GM12892 (cell line): ENCODE measurements around the gene PSME2.
A peak's percentile ranks its signal among the peaks of the same experiment; 100 is the strongest.

ENCODE experiments used
- DNase-seq: peaks from one replicate; pipeline ENCODE4 v3.0.0; 2011; ENCODE audit not compliant: insufficient read length
- FAIRE-seq: peaks from 2 replicates; lab custom pipeline; 2011; peaks lifted over from hg19 to GRCh38; lab: Jason Lieb, UNC
- POLR2A ChIP-seq: IDR thresholded peaks from 2 replicates; pipeline ENCODE4 v1.6.1; 2011; ENCODE audit warnings: low read depth, low read length, control low read depth
- POLR2AphosphoS5 ChIP-seq: IDR thresholded peaks from 2 replicates; pipeline ENCODE4 v1.6.1; 2011; ENCODE audit warnings: low read depth, low read length, control low read depth
- TAF1 ChIP-seq: IDR thresholded peaks from 2 replicates; pipeline ENCODE4 v1.6.1; 2011; ENCODE audit warnings: low read depth, mild to moderate bottlenecking, control low read depth, low read length, borderline replicate concordance

Gene PSME2

DNA sequence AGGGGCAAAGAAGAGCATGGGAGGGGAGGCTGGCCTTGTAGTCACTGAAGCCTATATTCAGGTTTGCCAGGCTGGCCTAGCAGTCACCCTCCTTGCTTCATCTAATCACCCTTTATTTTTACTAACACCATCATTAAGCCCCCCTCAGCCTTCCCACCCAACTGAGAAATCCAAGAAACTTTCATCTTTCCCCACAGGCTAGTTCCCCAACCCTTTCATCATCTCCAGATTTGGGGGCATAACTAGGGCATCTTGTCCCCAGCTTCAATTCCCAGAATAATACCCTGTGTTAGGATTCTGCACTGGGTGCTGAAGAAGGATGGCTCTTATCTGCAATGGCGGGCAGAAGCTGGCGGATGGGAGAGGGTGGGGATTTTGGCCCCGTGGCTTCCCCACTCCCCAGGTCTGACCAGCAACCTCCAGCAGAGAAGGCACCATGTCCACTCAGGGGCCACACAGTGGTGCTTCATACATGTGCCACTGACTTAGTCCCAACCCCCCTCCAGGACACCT is 45.4 kb downstream of the PSME2 start:
- TF ChIP-seq POLR2A (no peak), POLR2AphosphoS5 (no peak), TAF1 (no peak)
- DNase-seq (no peak), FAIRE-seq (no peak)

DNA sequence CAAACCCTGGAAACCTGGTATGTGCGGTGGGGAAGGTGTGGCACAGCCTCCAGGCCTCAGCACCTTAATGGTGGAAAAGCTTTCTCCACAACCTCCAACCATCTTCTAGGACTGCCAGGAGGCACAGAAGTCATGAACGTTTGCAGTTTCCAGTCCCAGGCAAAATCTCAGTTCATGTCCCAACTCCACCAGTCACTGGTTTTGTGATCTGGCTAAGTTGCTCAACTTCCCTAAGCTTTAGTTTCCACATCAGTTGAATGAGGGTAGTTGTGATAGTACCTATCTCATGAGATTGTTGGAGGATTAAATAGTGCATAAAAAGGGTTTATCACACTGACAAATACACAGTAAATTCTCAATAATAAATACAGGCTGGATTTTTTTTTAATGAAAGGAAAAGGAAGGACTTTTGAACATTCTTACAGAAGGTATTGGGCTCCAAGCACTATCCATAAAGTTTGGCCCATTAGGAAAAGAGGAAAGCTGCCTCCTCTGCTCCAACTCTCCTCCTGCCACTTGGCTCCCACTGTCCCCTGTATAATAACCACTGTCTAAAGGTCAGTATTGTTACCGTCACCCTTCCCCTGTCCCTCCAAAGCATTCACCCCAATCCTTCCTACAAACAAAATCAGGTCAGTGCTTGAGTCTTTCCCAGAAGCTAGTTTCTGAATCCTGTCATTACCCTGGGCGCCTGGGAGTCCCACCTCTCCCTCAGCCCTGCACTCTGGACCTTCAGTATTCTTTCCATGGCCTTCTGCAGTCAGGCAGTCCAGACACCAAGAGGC is 46.0 kb downstream of the PSME2 start:
- DNase-seq (no peak), FAIRE-seq (no peak)
- TF ChIP-seq POLR2AphosphoS5 (no peak), POLR2A (no peak)

DNA sequence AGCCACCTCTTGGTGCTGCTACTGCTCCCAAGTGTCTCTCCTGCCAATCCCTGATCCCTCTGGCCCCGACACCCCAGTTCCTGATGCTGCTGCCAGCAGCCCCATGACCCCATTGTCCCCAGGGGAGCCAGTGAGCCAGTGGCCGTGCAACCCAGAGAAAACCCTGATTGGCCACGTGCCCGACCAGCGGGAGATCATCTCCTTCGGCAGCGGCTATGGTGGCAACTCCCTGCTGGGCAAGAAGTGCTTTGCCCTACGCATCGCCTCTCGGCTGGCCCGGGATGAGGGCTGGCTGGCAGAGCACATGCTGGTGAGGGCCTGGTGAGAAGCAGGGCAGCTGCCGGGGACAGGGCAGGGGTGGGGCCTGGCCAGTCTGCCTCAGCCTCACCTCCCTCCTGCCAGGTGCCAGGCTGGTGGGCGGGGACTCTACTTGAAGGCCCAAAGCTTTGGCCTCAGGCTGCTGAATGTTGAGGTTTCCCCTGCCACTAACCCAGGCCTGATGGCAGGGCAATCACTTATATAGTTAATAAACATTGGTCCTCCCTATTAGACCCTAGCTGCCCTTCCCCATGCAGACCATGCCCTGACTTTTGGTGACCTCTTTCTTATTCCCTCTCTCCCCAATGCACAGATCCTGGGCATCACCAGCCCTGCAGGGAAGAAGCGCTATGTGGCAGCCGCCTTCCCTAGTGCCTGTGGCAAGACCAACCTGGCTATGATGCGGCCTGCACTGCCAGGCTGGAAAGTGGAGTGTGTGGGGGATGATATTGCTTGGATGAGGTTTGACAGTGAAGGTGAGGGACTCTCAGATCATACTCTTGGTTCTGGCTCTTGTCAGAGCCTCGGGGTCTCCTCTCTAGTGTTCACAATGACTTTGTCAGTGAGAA is 47.2 kb downstream of the PSME2 start:
- no peak for DNase-seq
- TF ChIP-seq POLR2AphosphoS5 = no peak
- no peak for TF ChIP-seq POLR2A
- no peak for TF ChIP-seq TAF1
- FAIRE-seq = no peak

DNA sequence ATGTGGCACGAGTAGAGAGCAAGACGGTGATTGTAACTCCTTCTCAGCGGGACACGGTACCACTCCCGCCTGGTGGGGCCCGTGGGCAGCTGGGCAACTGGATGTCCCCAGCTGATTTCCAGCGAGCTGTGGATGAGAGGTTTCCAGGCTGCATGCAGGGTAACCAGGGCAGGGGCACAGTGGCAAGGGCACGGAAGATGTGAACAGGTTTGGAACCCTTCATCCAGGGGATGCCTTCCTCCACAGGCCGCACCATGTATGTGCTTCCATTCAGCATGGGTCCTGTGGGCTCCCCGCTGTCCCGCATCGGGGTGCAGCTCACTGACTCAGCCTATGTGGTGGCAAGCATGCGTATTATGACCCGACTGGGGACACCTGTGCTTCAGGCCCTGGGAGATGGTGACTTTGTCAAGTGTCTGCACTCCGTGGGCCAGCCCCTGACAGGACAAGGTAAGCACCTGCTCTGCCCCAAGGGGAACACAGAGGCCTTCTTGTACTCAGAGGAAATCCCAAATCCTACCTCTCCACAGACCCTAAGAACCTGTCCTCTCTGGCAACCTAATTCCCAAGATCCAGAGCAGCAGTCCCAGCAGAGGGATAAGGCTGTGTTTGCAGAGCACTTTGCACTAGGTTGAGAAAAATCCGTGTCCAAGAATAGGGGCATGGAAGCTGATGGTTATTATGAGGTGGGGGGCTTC is 48.0 kb downstream of the PSME2 start:
- no peak for FAIRE-seq
- no peak for TF ChIP-seq TAF1
- no peak for TF ChIP-seq POLR2A
- no peak for TF ChIP-seq POLR2AphosphoS5
- DNase-seq = no peak

DNA sequence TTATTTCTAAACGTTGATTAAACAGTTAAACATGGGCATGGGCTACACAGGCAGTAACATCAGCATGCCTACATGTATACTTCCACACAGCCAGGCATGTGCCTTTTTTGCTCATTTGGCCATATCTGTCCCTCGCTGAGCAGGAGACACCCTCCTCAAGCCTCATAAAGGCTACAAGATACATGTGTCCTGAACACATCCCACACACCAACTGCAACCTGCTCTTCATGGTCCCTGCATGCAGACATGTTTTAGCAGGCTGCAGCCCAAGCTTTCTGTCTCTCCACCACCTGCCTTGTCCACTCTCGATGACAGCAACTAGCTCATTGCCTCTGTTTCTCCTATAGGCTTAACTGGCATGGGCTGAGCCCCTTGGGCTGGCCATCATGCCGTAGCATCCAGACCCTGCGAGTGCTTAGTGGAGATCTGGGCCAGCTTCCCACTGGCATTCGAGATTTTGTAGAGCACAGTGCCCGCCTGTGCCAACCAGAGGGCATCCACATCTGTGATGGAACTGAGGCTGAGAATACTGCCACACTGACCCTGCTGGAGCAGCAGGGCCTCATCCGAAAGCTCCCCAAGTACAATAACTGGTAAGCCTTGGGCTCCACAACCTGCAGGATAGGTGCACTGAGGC is 49.7 kb downstream of the PSME2 start:
- DNase-seq (no peak), FAIRE-seq (no peak)
- TF ChIP-seq POLR2AphosphoS5 (no peak), TAF1 (no peak), POLR2A (no peak)

DNA sequence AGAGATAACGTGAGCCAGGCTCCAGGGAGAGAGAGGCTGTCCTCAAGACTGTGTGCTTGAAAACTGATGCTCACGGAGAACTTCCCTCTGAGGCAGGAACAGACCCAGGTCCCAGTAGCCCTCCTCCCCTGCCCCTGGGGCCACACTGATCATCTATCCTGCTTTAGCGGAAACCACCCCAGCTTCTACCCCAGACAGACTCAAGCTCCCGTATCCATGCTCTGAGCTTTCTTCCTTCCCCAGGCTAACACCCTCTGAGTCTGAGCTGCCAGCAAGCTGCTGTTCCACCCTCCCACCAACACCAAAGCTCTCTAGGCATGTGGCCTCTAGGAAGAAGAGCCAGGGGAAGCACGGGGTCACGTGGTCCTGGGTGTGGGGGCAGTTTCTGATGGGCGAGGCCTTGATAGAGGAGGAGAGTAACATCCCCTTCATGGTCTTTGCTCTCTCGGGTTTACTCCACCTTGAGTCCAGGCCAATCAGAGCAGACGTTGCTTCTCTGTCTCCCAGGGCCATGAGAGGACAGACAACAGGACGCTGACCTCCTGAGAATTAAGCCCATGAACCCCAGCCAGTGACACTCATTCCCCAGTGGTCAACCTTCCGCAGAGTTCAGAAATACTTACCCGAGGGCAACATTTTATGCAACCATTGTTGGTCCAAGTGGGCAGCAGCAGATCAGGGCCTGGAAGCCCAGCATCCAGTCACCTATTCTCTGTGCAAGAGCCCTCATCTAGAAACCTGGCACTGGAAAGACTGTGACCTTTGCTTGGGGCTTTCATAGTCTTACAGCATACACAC is 50.9 kb downstream of the PSME2 start:
- FAIRE-seq (peak; percentile 93), DNase-seq (peak; percentile 91)
- peak; percentile 99 for TF ChIP-seq TAF1
- TF ChIP-seq POLR2AphosphoS5 = peak; percentile 98
- peak; percentile 99 for TF ChIP-seq POLR2A

DNA sequence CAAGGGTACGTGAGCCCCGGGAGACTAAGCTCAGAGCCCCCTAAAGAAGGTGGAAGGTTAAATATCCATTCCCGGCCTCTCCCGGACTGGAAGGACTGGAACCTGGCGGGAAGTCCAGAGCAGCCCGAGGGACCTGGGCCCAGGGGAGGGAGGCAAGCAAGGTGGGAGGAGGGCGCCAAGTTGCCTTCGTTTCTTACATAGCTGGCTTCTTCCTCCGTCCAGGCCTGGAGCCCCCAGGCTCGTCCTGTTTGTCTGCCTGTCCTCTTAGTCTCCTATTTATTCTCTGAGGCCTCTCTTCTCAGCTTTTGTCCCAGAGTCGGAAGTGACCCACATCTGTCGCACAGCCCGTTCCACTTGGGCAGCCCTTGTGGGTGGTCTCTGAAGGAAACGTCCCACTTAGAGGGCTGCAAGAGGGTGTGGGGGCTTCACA is 51.6 kb downstream of the PSME2 start:
- DNase-seq (no peak), FAIRE-seq (no peak)

DNA sequence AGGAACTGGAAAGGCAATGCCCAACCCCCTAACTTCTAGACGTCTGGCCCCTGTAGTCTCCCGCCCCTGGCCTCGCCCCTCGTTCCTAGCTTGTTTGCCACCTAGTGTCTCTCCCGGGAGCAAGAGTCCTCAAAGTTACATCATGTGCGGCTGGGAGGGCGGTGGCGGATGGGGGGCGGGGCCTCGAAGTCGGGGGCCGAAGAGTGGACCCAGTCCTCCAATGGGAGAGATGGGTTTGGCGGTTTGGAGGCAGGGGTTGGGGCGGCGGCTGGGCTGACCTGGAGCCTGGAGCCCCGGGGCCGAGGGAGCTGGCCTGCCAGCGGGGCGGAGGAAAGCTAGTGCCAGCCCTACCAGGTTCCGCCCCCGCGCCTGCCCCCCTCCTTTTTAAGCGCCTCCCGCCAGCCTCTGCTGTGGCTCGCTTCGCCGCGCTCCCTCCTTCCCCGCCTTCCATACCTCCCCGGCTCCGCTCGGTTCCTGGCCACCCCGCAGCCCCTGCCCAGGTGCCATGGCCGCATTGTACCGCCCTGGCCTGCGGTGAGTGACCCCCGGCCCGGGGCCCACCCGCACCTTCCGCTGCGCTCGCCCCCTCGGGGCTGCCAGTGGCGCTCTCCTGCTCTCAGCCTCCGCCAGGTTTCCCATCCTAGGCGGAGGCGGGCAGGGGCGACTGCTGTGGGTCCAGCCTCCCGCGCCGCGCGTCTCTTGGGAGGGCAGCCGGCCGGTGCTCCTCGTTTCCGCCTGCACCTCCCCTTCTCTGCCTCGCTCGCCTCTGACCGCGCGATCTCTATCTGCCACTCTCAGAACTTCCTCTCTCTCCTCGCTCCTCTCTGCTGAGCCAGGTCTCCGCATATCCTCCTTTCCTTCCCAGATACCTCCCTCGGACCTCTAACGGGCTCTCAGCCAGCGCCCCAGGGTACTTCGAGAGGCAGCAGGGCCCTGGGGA is 52.2 kb downstream of the PSME2 start, which contains the start of gene PCK2:
Gene PCK2, plus strand, starts transcription at position 411 of the 940 bp plus-strand sequence. Its CDS starts 95 bp downstream, at position 506.
- DNase-seq (peak; percentile 94), FAIRE-seq (peak; percentile 67)
- TF ChIP-seq TAF1 (peak; percentile 47), POLR2A (peak; percentile 88; the same call in 1 of the 2 replicates), POLR2AphosphoS5 (peak; percentile 44)

More for the DNA sequence above, 51.6 kb downstream of the PSME2 start:
- no peak for TF ChIP-seq TAF1
- TF ChIP-seq POLR2AphosphoS5 = no peak
- no peak for TF ChIP-seq POLR2A
